ENCODE data around the gene KIRREL3.

The KIRREL3 gene

DNA sequence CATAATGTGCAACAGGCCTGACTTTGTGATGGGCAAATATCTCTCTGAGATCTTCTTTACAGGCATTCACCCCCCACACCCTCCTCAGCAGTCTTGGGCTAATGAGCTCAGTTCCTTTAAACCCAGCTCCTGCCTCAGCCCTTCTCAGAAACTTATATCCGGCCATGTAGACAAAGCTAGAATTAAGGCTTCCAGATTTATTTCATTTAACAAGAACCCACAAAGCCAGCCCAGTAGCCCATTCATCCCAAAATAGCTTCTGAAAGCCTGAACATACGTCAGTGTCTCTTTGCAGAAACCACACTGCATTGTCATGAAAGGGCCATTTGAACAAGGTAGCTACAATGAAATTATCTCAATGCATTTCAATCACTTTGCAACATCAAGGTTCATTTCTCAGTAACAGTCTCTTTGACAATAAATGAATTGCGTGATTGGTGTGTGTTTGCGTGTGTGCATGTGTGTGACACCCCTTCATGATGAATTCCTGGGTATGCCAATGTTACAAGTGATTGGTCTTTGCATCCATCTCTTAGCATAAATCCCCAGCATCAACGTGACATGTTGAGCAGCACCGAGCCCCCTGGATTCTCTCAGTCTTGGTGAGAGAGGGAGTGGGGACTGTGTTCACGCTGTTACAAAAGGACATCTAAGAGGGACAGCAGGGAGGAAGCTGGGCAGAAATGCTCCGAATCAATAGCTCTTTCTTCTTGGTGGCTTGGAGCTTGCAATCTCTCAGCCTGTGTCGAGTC is 299.6 kb downstream of the KIRREL3 start:
- no peak overlapping the region for H3K4me3 ChIP-seq (ENCODE audit: low read depth, low read length)
- TF ChIP-seq, protein P1, sequence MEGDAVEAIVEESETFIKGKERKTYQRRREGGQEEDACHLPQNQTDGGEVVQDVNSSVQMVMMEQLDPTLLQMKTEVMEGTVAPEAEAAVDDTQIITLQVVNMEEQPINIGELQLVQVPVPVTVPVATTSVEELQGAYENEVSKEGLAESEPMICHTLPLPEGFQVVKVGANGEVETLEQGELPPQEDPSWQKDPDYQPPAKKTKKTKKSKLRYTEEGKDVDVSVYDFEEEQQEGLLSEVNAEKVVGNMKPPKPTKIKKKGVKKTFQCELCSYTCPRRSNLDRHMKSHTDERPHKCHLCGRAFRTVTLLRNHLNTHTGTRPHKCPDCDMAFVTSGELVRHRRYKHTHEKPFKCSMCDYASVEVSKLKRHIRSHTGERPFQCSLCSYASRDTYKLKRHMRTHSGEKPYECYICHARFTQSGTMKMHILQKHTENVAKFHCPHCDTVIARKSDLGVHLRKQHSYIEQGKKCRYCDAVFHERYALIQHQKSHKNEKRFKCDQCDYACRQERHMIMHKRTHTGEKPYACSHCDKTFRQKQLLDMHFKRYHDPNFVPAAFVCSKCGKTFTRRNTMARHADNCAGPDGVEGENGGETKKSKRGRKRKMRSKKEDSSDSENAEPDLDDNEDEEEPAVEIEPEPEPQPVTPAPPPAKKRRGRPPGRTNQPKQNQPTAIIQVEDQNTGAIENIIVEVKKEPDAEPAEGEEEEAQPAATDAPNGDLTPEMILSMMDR (IDR thresholded peaks at IDR 0.05; ENCODE audit: low read depth, low read length, missing control alignments): no peak
- DNase-seq (ENCODE audit: low read depth): no peak

DNA sequence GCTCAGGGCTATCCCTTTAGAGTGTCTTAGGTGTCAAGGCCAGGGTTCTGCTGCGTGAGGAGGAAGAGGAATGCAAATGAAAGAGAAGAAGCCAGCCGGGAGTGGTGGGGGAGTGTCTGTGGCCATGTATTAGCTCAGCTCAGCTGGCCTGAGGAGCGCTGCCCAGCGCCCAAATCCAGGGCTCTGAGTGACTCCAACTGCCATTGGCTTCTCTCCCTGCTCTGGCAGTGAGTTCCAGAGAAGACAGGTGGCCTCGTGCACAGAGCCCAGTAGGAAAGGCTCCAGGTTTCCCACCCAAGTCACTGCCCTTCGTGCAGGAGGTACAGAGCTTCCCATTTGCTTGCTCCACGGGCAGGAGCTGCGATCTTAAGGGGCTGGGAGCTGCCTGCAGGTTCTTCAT is 302.0 kb downstream of the KIRREL3 start:
- H3K4me3 ChIP-seq (ENCODE audit: low read depth, low read length): no peak overlapping the region
- TF ChIP-seq, protein P1 (IDR thresholded peaks at IDR 0.05; ENCODE audit: low read depth, low read length, missing control alignments): no peak
- DNase-seq (ENCODE audit: low read depth): no peak

DNA sequence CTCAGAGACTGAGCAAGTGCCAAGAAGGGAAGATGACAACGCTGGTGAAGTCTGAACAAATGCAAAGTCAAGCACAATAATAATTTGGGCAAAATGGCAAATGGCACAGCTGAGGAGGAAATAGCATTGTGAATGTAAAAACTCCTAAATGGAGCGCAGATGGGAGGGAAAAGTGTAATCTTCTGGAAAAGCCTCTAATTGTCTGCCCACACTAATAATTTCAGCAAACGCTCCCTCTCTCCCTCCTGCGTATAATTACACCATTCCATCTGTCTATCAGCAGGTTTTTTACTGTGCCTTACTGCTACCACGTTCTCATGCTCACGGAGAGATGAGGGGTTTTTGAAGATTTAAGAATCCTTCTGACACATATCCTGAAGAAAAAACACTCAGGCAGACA is 302.6 kb downstream of the KIRREL3 start:
- no peak overlapping the region for H3K4me3 ChIP-seq (ENCODE audit: low read depth, low read length)
- DNase-seq (ENCODE audit: low read depth): no peak
- TF ChIP-seq, protein P1 (IDR thresholded peaks at IDR 0.05; ENCODE audit: low read depth, low read length, missing control alignments): no peak

DNA sequence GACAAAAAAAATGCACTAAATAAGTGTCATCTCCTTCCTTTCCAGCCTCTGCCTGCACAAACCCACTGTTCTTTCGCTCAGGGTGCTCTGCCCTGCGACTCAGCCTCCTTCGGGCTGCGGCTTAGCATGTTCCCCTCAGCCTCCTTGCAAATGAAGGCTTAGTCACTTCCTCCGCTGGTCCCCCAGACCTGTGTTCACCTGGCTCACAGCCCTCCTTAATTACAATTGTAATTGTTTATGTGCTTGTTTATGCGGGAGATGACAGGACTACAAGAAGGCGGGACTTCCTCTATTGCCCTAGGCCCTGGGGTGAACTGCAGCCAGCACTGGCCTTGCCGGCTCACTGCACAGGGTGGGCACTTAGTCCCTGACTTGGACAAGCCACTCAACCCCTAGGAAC is 303.6 kb downstream of the KIRREL3 start:
- TF ChIP-seq, protein P1 (IDR thresholded peaks at IDR 0.05; ENCODE audit: low read depth, low read length, missing control alignments): no peak
- no peak overlapping the region for H3K4me3 ChIP-seq (ENCODE audit: low read depth, low read length)
- DNase-seq (ENCODE audit: low read depth): no peak

DNA sequence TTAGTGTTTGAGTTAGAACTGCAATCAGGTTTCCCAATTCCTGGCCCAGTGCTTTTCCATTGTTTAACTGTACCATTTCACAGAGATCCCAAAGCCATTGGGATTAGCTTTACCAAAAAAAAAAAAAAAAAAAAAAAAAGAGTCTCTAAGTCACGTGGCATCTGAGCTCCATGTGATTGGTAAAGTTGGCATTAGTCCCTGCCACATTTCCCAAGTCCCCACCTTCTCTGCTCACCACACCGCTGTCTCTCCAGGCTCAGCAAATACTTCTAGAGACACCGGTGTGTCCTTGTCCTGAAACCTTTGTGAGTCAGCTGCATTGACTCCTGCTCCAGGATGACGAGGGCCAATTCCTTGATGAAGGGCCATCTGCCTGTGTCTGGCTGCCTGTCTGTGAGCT is 305.3 kb downstream of the KIRREL3 start:
- DNase-seq (ENCODE audit: low read depth): no peak
- no peak overlapping the region for H3K4me3 ChIP-seq (ENCODE audit: low read depth, low read length)
- TF ChIP-seq, protein P1 (IDR thresholded peaks at IDR 0.05; ENCODE audit: low read depth, low read length, missing control alignments): no peak

DNA sequence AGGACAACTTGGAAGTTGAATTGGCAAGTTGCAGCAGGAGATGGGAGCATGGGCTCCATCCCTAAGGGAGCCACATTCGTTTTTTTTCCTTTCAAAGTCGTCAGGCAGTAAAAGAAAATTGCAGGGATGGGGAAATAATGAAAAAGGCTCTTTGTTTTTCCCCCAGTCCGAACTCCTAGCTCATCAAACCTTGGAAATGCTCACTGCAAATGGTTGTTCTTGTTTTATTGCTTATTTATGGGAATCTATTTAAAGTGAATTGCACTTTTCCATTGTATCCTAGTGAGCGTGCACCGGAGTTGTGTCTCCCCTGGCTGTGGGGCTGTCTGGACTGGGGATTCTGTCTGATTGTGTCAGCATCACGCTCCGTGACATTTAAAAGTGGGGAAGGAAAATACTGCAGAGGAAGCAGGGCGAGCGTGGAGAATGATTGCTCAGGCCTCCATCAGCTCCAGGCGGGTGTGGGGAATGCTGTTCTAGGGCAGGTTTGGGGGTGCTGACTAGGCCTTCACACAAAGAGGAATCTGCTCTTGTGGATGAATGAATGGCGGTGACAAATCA is 306.4 kb downstream of the KIRREL3 start:
- DNase-seq (ENCODE audit: low read depth): no peak
- TF ChIP-seq, protein P1 (IDR thresholded peaks at IDR 0.05; ENCODE audit: low read depth, low read length, missing control alignments): no peak
- no peak overlapping the region for H3K4me3 ChIP-seq (ENCODE audit: low read depth, low read length)

DNA sequence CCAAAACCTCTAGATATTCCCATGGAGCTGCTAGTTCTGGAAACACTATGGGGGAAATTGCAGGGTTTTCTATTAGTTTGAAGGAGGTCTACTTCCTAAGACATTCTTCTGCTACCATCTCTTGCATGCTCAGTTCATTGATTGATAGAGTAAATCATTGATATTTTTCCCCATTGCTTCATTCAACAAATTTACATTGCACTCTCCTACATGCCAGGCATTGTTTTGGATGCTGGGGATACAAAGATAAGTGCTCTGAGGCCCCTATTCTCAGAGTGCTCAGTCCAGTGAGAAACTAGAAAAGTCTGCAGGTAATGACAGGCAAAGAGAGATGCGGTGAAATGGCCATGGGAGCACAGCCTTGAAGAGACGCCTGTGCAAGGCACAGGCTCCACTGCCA is 313.1 kb downstream of the KIRREL3 start:
- TF ChIP-seq, protein P1 (IDR thresholded peaks at IDR 0.05; ENCODE audit: low read depth, low read length, missing control alignments): no peak
- H3K4me3 ChIP-seq (ENCODE audit: low read depth, low read length): no peak overlapping the region
- no peak for DNase-seq (ENCODE audit: low read depth)
